ENCODE data around the gene DLG3.

DNA sequence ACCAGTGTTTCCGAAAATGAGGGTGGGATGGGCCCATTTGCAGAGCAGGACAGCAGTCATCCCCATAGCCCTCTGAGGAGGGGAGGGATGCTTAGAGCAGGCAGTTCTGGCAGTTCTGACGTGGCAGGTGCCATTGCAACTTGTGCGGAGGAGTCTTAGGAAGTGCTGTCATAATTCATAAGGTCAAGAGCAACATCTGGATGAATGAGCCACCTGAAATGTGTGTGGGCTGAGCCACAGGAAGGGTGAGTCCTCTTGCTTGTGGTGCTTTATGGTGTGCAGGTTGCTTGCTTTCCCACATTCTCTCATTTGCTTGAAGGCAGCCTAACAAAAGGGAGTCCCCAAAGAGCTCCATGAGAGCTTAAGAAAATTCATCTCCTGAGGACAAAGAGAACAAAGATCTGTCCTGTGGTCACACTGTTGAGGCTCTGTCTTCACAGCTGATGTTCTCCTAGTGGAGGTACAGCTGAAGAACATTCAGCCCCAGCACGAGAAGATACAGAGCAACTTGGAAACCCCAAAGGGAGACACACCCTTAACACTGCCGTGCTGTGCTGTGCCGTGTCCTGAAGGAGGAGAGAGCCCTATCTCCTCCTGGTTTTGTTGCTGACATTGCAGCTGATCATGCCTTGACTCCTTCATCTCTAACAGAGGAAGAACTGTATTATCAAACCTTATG is 60.3 kb downstream of the DLG3 start:
- TF ChIP-seq CTCF (conservative IDR thresholded peaks at IDR 0.05) (no peak), ZFX (IDR thresholded peaks at IDR 0.05) (no peak)
